Glomerular endothelial cell (primary cell): ENCODE measurements around the gene HTN3. TPM values are rescaled to one million over a fixed set of nuclear protein-coding genes. Genes with fewer than 3 reads are reported as not detected.

ENCODE experiments used
- total RNA-seq: library from RNA; depleted of rRNA; stranded (reverse); fragments of >200 nt; gene quantifications from 2 replicates; pipeline ENCODE4 v1.2.3, GENCODE V29; 2015

The HTN3 gene
- total RNA-seq, 1 donor from 2014 or later: not detected

Other genes starting within 250 kb of the HTN3 start
- gene SULT1E1, start 168.3 kb upstream of the HTN3 start, total RNA-seq: not detected in 2 replicates
- not detected in 2 replicates for gene CSN1S1, start 97.4 kb upstream of the HTN3 start, total RNA-seq
- not detected in 2 replicates for gene CSN2, start 62.7 kb upstream of the HTN3 start, total RNA-seq
- gene STATH, start 32.5 kb upstream of the HTN3 start, total RNA-seq: not detected in 2 replicates
- gene HTN1, start 22.0 kb downstream of the HTN3 start, total RNA-seq: not detected in 2 replicates
- gene PRR27, start 125.8 kb downstream of the HTN3 start, total RNA-seq: not detected in 2 replicates
- not detected in 2 replicates for gene ODAM, start 167.3 kb downstream of the HTN3 start, total RNA-seq
- gene FDCSP, start 197.7 kb downstream of the HTN3 start, total RNA-seq: not detected in 2 replicates
- not detected in 2 replicates for gene CSN3, start 214.1 kb downstream of the HTN3 start, total RNA-seq